CD8-positive, alpha-beta memory T cell (primary cell): Measurements from ENCODE around the gene SERPINA1. TPM values are rescaled to one million over a fixed set of nuclear protein-coding genes. Genes with fewer than 3 reads are reported as not detected.

Source experiments
- CTCF ChIA-PET: fragments of 350-600 bp; sonication (Branson Sonifier 250); formaldehyde crosslinking; loops from one replicate; lab custom pipeline; 2021; ENCODE audit warnings: antibody characterized with exemption; lab: Charles Lee
- POLR2A ChIA-PET: fragments of 350-600 bp; sonication (Branson Sonifier 250); formaldehyde crosslinking; loops from one replicate; lab custom pipeline; 2021; ENCODE audit warnings: antibody characterized with exemption; lab: Charles Lee
- DNase-seq, 5 donors: peaks; one replicate each; pipeline versions ENCODE4 v3.0.0 to v3.0.0-alpha.2; 2020 to 2022; ENCODE audit warnings: mixed read lengths in 1 of 5
- H3K27ac ChIP-seq: one replicate; pipeline ENCODE4 v1.7.0; 2013; ENCODE audit warnings: low read depth, mild to moderate bottlenecking, low read length, moderate library complexity
- H3K27me3 ChIP-seq: 2 replicates; pipeline ENCODE4 v1.7.0; 2013; ENCODE audit warnings: low read length, mild to moderate bottlenecking; ENCODE audit not compliant: insufficient read depth, poor library complexity, severe bottlenecking
- H3K36me3 ChIP-seq: 2 replicates; pipeline ENCODE4 v1.7.0; 2013; ENCODE audit warnings: mild to moderate bottlenecking, low read length, moderate library complexity; ENCODE audit not compliant: insufficient read depth
- H3K4me1 ChIP-seq: 2 replicates; pipeline ENCODE4 v1.7.0; 2013; ENCODE audit warnings: mild to moderate bottlenecking, low read length, moderate library complexity; ENCODE audit not compliant: insufficient read depth
- H3K4me3 ChIP-seq: 2 replicates; pipeline ENCODE4 v1.7.0; 2013; ENCODE audit warnings: mild to moderate bottlenecking, low read length
- H3K9me3 ChIP-seq: 2 replicates; pipeline ENCODE4 v1.7.0; 2013; ENCODE audit warnings: mild to moderate bottlenecking, low read length
- H3K27ac Mint-ChIP-seq, 8 donors: one replicate each; pipeline ENCODE4 v1.8.0; 2020 to 2021; ENCODE audit warnings: mixed read lengths in 8 of 8, mild to moderate bottlenecking in 6 of 8, inconsistent platforms in 3 of 8, moderate library complexity in 3 of 8
- H3K27me3 Mint-ChIP-seq, 2 donors: one replicate each; pipeline ENCODE4 v1.8.0; 2020 to 2021; ENCODE audit warnings: mixed read lengths in 2 of 2, mild to moderate bottlenecking in 1 of 2, moderate library complexity in 1 of 2
- H3K36me3 Mint-ChIP-seq, 3 donors: one replicate each; pipeline ENCODE4 v1.8.0; 2020 to 2021; ENCODE audit warnings: mixed read lengths in 3 of 3, inconsistent platforms in 1 of 3, mild to moderate bottlenecking in 1 of 3
- H3K4me1 Mint-ChIP-seq, 3 donors: one replicate each; pipeline ENCODE4 v1.8.0; 2020 to 2021; ENCODE audit warnings: mixed read lengths in 3 of 3, inconsistent platforms in 1 of 3, mild to moderate bottlenecking in 1 of 3
- H3K4me3 Mint-ChIP-seq, 7 donors: one replicate each; pipeline ENCODE4 v1.8.0; 2020 to 2021; ENCODE audit warnings: mixed read lengths in 7 of 7, mild to moderate bottlenecking in 6 of 7, moderate library complexity in 4 of 7, inconsistent platforms in 2 of 7
- H3K9me3 Mint-ChIP-seq, 5 donors: one replicate each; pipeline ENCODE4 v1.8.0; 2020 to 2022; ENCODE audit warnings: mixed read lengths in 5 of 5, mild to moderate bottlenecking in 3 of 5, moderate library complexity in 2 of 5, inconsistent platforms in 1 of 5
- polyA plus RNA-seq: library from polyadenylated mRNA; unstranded; fragments of 300-500 nt; fragmentation: Illumina TruSeq; gene quantifications from one replicate; pipeline ENCODE4 v1.2.3, GENCODE V29; 2021
- total RNA-seq, 2 experiments: library from RNA; stranded (reverse); gene quantifications; one replicate each; pipeline ENCODE4 v1.2.3, GENCODE V29; 2021

Gene SERPINA1
- total and polyA plus RNA-seq, 3 experiments from 2014 or later = 0.18 to 0.40 TPM; not detected in 1

- Mint-ChIP-seq H3K4me1 (no peaks in the 10 kb centered on the region), H3K27me3 (peaks cover 2 to 5% of the 10 kb centered on the region in 2 donors), H3K9me3 (no peaks in the 10 kb centered on the region), H3K36me3 (no peaks in the 10 kb centered on the region), H3K4me3 (no peak overlapping the region), H3K27ac (no peak overlapping the region)
- ChIA-PET POLR2A (no interaction called here), CTCF (no interaction called here)
- H3K4me1 ChIP-seq = no peaks in the 10 kb centered on the region
- H3K27ac ChIP-seq = no peak overlapping the region
- no peaks in the 10 kb centered on the region for H3K36me3 ChIP-seq
- no peaks in the 10 kb centered on the region for H3K9me3 ChIP-seq
- DNase-seq = no peak
- H3K27me3 ChIP-seq = no peaks in the 10 kb centered on the region
- H3K4me3 ChIP-seq = no peak overlapping the region
Observed at GRCh38 chr14:94384342-94384741, 4.1 kb downstream of the SERPINA1 start.

GRCh38 chr14:94383777-94384176, 4.6 kb downstream of the SERPINA1 start:
- no peaks in the 10 kb centered on the region for H3K9me3 Mint-ChIP-seq
- CTCF ChIA-PET = no interaction called here
- H3K27ac ChIP-seq = no peak overlapping the region
- H3K27ac Mint-ChIP-seq = no peak overlapping the region
- no peak for DNase-seq
- POLR2A ChIA-PET = no interaction called here
- no peaks in the 10 kb centered on the region for H3K27me3 ChIP-seq
- H3K9me3 ChIP-seq = no peaks in the 10 kb centered on the region
- no peaks in the 10 kb centered on the region for H3K36me3 Mint-ChIP-seq
- H3K36me3 ChIP-seq = no peaks in the 10 kb centered on the region
- H3K4me1 Mint-ChIP-seq = no peaks in the 10 kb centered on the region
- no peak overlapping the region for H3K4me3 Mint-ChIP-seq
- no peak overlapping the region for H3K4me3 ChIP-seq
- H3K4me1 ChIP-seq = no peaks in the 10 kb centered on the region
- H3K27me3 Mint-ChIP-seq = peaks cover 5 to 7% of the 10 kb centered on the region in 2 donors

GRCh38 chr14:94382716-94383596, 5.4 kb downstream of the SERPINA1 start:
- ChIA-PET CTCF (no interaction called here), POLR2A (no interaction called here)
- Histone ChIP-seq H3K9me3 (no peaks in the 10 kb centered on the region), H3K27me3 (no peaks in the 10 kb centered on the region), H3K4me1 (no peaks in the 10 kb centered on the region), H3K4me3 (no peak overlapping the region), H3K36me3 (no peaks in the 10 kb centered on the region), H3K27ac (no peak overlapping the region)
- no peak for DNase-seq
- Mint-ChIP-seq H3K4me3 (no peak overlapping the region), H3K9me3 (no peaks in the 10 kb centered on the region), H3K27ac (no peak overlapping the region), H3K4me1 (no peaks in the 10 kb centered on the region), H3K36me3 (no peaks in the 10 kb centered on the region), H3K27me3 (peaks cover 5 to 10% of the 10 kb centered on the region in 2 donors)

- no peaks in the 10 kb centered on the region for H3K36me3 Mint-ChIP-seq
- peaks cover 5 to 10% of the 10 kb centered on the region in 2 donors for H3K27me3 Mint-ChIP-seq
- H3K27ac ChIP-seq = no peak overlapping the region
- no peak overlapping the region for H3K4me3 Mint-ChIP-seq
- no peaks in the 10 kb centered on the region for H3K9me3 Mint-ChIP-seq
- no peaks in the 10 kb centered on the region for H3K4me1 ChIP-seq
- no peak for DNase-seq
- ChIA-PET CTCF (no interaction called here), POLR2A (no interaction called here)
- no peaks in the 10 kb centered on the region for H3K27me3 ChIP-seq
- no peak overlapping the region for H3K27ac Mint-ChIP-seq
- H3K4me3 ChIP-seq = no peak overlapping the region
- no peaks in the 10 kb centered on the region for H3K9me3 ChIP-seq
- H3K4me1 Mint-ChIP-seq = no peaks in the 10 kb centered on the region
- no peaks in the 10 kb centered on the region for H3K36me3 ChIP-seq
Observed at GRCh38 chr14:94382099-94382715, 6.2 kb downstream of the SERPINA1 start.

GRCh38 chr14:94381149-94382030, 7.0 kb downstream of the SERPINA1 start:
- POLR2A ChIA-PET = no interaction called here
- no peaks in the 10 kb centered on the region for H3K36me3 ChIP-seq
- H3K9me3 Mint-ChIP-seq = no peaks in the 10 kb centered on the region
- DNase-seq = no peak
- H3K36me3 Mint-ChIP-seq = no peaks in the 10 kb centered on the region
- no peak overlapping the region for H3K4me3 ChIP-seq
- no peaks in the 10 kb centered on the region for H3K27me3 ChIP-seq
- no peaks in the 10 kb centered on the region for H3K4me1 ChIP-seq
- no peak overlapping the region for H3K4me3 Mint-ChIP-seq
- peaks cover 7 to 10% of the 10 kb centered on the region in 2 donors for H3K27me3 Mint-ChIP-seq
- H3K4me1 Mint-ChIP-seq = no peaks in the 10 kb centered on the region
- no peaks in the 10 kb centered on the region for H3K9me3 ChIP-seq
- H3K27ac ChIP-seq = no peak overlapping the region
- H3K27ac Mint-ChIP-seq = no peak overlapping the region
- CTCF ChIA-PET = no interaction called here

GRCh38 chr14:94380225-94381148, 7.9 kb downstream of the SERPINA1 start:
- ChIA-PET CTCF (no interaction called here), POLR2A (no interaction called here)
- peaks cover 7 to 10% of the 10 kb centered on the region in 2 donors for H3K27me3 Mint-ChIP-seq
- Histone ChIP-seq H3K27me3 (no peaks in the 10 kb centered on the region), H3K27ac (no peak overlapping the region), H3K9me3 (no peaks in the 10 kb centered on the region), H3K4me1 (no peaks in the 10 kb centered on the region), H3K4me3 (no peak overlapping the region), H3K36me3 (no peaks in the 10 kb centered on the region)
- no peaks in the 10 kb centered on the region for H3K36me3 Mint-ChIP-seq
- no peaks in the 10 kb centered on the region for H3K4me1 Mint-ChIP-seq
- no peak overlapping the region for H3K27ac Mint-ChIP-seq
- H3K4me3 Mint-ChIP-seq = no peak overlapping the region
- no peak for DNase-seq
- no peaks in the 10 kb centered on the region for H3K9me3 Mint-ChIP-seq

GRCh38 chr14:94379291-94380224, 8.8 kb downstream of the SERPINA1 start:
- H3K27me3 ChIP-seq = no peaks in the 10 kb centered on the region
- no peak overlapping the region for H3K27ac ChIP-seq
- no peaks in the 10 kb centered on the region for H3K9me3 ChIP-seq
- no peak overlapping the region for H3K4me3 ChIP-seq
- H3K36me3 Mint-ChIP-seq = no peaks in the 10 kb centered on the region
- H3K36me3 ChIP-seq = no peaks in the 10 kb centered on the region
- DNase-seq = no peak
- peaks cover 7 to 16% of the 10 kb centered on the region in 2 donors for H3K27me3 Mint-ChIP-seq
- POLR2A ChIA-PET = no interaction called here
- no peaks in the 10 kb centered on the region for H3K4me1 ChIP-seq
- CTCF ChIA-PET = no interaction called here
- H3K4me1 Mint-ChIP-seq = no peaks in the 10 kb centered on the region
- no peaks in the 10 kb centered on the region for H3K9me3 Mint-ChIP-seq
- H3K4me3 Mint-ChIP-seq = no peak overlapping the region
- no peak overlapping the region for H3K27ac Mint-ChIP-seq
